Activated naive CD4-positive, alpha-beta T cell treated with anti-CD3 and anti-CD28 coated beads, Interleukin-2, amount 50 U/mL, for 16 hours (primary cell): ENCODE data around the gene GCK.

Source experiments
- DNase-seq: peaks from one replicate; pipeline ENCODE4 v3.0.0-alpha.2; 2020

The GCK gene

DNA sequence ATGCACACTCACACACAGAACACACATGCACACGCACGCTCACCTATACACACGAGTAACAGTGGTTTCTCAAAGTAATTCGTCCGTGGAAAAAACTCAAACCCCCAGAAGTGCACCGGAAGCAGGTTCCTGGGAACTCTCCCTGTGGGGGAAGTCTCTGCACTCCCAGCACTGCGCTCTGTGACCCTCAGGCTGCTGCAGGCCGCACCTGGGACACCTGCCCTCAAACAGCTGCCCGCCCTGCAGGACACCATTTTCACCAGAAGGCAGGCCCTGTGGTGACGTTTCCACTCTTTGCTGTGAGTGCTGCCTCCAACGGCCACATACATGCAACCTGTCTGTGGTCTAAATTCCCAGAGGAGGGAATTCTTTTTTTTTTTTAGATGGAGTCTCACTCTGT lies 32.8 kb upstream of the GCK start:
- DNase-seq: no peak

DNA sequence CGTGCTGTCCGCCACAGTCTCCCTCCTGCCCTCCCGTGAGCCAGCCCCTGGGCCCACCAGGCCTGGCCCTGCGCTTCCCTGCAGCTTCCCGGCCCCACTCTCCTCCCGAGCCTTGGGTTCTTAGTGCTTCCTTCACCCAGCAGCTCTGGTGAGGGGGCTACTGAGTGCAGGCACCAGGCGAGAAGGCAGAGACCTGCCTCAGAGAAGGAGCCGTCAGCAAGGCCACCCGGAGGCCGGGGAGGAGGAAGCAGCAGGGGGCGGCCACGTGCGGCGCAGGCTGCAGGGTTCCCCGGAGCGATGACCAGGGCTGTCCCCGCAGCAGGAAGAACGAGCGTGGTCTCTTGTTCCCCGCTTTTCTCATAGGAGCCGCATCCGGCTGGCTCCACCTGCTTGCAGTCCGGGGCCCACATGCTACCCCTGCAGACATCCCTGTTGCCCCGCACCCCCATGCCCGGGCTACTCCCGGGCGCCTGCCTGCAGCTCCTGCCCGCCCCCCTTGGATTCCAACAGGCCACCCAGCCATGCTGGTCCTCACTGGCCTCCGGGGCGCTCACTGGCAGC lies 32.1 kb upstream of the GCK start:
- DNase-seq: no peak

DNA sequence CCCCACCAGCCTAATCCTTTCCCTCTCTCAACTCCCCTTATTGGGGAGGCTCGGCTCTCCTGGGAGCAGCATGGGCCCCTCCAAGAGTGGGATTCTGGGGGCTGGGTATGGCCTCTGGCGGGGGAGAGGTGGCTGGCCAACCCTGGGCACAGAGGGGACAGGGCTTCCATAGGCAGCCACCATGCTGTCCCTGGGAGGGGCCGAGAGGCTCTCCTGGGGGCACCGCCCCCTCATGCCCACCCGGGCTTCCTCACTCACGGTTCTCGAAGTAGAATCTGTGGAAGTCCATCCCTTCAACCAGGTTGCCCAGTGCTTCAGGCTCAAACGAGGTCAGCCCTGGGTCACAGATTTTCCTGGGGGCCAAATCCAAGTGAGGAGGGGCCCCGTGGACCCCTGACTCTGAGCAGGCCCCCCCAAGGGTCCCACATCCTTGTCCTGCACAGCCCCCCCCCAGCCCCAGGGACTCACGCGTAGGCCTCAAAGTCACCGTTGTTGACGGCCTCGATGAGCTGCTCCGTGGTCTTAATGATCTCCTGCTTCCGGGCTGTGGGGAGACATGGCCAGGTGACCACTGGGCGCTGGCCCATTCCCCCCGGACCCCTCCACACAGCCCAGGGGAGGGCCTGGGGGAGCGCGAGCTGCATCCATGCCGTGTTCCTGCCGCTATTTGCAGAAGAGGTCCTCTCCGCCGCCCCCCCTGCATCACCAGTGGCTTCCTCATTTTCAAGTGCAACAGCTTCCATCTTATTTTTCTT lies 31.3 kb upstream of the GCK start:
- DNase-seq: no peak

DNA sequence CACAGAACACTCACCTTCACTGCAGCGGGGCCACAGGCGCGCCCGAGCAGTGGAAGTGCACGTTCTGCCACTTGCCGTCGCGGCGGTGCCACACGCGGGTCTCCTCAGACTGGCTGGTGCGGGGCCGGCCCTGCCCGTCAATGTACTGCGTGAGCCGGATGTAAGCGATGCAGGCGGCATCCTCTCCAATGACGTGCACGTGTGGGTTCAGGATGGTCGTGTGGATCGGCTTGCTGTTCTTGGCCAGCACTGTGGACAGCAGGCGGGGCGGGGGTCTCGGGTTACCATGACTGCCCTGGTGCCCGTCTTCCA lies 30.8 kb upstream of the GCK start:
- DNase-seq: peak; percentile 10

DNA sequence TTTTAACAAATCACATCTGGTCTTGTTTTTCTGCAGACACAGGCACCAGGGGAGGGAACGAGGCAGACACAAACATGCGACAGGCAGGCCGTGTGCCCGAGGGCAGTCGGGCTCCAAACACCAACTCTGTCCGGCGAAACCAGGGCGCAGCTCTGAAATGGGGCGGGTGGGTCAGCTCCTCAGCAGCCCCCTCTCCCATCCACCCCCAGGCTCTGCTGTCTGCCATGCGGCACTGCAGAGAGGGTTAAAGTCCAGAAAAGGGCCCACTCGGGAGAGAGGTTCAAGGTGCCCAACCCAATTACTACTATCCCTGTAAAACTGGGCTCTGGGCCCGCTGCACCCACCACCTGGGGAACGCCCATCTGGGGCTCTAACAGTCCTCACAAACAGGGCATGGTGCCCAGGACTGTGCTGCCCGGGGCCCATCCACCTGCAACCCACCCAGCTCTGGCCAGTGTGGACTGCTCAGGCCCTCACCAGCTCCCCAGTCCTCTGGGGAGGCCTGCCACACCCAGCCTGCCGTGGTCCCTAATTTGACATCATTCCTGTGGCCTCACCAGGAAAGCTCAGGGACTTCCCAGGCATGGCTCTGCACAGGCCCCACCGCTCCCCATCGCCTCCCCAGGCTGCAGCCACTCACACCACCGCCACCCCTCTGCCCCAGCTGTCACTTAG lies 30.3 kb upstream of the GCK start:
- DNase-seq: no peak

DNA sequence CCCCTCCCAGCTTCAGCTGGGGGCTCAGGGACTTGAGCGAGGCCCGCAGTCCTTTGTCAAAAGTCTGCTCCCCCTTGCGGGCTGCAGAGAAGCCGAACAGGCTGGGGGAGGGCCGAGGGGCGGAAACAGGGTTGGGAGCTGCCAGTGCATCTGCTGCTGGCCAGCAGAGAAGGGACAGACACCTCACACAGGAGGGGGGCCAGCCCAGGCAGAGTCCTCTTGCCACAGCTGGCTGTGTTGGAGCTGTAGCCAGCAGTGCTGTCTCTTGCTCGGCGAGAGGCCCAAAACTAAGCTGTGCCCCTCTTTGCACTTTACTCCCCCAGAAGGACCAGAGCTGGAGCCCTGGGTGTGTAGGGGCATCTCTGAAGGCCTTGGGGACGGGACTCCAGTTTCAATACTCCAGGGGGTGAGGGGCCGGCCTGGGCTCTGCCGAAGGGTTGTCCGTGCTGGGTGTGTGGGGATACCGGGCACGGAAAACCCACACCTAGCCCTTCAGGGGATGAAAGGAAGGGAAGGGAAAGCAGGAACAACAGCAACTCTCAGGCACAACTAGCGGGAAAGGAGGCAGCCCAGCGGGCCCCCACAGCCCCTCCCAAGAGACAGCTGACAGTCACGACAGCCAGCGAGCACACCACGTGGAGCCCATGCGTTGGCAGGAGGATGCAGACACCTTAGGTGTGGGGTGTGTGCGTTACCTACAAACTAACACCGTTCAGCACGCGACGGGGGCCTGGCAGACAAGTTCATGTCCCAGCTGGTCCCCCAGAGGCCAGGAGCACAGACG lies 29.4 kb upstream of the GCK start:
- DNase-seq: no peak

DNA sequence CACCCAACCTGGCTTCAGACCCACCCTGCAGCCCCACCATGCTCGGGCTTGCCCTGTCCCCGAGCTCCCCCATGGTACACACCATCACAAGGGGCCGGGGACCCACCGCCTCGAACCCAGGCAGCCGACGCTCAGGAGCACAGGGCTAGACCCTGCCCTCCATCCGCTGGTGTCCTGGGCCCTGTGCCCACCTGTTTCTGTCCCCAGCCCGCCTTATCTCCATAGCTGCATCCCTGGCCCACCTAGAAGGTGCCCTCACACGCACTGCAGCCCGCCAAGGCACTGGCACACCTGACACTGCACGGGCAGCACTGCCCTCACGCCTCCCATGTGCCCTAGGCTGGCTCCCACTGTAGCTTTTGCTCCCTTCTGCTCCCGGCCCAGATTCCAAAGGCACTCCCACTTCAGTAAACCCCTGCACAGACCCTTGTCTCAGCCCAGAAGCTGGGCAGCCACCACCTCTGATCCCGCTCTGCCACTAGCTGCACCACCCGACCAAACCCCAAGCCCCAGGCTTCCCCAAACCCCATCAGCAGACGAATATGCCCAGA lies 28.7 kb upstream of the GCK start:
- DNase-seq: no peak

DNA sequence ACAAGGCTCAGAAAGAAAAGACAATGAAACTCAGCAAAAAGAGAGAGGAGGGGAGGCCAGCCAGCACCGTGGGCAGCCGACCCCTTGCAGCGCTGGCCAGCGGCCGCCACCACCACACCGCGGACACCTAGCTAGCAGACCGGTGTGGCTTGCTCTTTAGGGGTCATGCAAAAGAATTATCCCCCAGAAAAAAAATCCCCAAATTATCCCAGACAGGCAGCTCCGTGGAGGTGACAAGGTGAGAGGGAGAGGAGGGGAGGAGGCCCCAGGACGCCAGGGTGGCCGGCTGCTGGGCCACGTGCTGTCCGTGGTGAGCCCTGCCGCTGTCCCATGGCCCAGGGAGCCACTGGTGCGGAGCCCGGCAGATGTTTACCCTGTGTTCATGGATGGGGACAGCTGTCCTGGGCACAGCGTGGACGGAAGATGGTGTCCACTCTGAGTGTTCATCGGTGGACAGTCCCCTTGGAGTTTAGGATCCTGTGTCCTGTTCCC lies 28.0 kb upstream of the GCK start:
- no peak for DNase-seq

DNA sequence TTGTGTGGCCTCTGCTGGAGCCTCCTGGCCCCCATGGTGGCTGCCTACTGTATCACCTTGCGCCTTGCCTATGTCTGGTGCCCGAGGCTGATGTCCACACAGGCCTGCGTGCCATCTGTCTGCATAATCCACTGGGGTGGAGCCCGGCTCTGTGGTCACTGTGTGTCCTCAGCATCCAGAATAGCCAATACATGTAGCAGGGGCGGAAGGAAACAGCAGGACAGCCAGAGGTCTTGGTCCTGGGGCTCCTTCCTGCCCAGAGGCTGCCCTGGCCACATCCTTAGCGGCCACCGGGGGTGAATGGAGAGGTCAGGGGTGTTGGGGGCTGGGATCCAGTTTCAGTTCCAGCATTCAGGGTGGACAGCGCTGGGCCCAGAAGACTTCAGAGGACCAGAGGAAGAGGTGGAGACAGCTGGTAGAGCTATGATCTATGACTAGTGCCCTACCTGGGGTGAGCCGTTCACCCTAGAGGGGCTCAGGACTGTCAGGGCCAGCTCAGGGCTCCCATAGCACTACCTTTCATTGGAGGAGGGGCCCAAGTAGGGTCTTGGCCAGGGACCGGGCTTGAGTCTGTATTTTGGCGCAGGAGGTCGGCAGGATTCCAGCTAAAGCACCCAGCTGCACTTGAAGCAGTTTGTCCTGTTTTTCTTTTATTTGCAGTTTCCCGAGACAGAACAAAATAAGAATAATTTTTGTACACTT lies 27.4 kb upstream of the GCK start:
- DNase-seq: peak; percentile 3

DNA sequence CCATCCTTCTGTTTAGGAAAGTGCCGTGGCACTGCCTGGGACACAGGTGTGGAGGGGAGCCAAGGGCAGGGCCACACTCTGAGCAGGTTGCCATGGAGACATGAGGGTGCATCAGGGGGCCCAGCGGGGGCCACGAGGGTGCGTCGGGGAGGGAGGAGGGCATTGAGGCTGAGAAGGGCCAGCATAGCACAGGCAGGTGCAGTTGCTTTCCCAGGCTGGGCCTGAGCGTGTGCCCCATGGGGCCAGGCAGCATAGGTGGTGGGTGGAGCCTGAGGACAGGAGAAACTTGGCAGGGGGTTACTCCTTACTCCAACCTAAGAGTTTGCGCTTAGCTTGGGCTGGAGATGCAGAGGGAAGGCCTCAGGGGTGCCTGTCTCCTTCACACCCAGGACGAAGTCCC lies 26.8 kb upstream of the GCK start:
- DNase-seq: no peak

DNA sequence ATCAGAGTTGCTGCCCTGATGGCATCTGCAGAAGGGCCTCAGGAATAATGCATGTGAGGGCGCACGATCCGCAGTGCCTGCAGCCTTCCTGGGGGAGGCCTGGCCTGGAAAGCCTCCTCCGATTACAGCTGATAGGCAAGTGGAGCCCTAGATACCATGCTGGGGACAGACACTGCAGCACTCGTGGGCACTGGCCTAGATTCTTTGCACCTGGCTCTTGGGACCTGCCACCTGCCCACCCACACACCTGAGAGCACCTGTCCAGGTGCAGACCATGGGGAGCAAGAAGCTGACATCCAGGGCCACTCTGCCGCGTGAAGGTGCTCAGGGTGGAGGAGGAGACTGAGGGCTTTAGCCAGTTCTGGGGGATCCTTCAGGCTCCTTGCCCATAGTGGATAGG lies 26.3 kb upstream of the GCK start:
- DNase-seq: no peak

DNA sequence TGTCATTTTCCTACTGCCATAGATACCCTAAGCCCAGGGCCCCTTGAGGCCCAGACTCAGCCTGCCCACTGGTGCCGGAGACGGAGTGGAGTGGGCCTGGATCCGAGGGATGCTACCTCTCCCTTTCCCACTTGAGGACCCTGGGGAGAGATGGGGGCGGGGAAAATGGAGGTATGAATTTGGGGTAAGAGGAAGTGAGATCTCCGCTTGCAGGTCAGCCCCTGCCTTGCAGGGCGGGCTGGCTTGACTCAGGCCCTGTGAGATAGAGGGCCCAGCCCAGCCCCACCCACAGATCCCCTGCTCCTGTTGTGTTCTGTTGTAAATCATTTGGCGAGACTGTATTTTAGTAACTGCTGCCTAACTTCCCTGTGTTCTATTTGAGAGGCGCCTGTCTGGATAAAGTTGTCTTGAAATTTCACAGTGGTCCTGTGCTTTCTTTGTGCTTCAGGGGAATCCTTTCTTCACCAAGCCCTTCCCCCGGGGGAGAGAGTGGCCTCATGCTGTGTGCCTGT lies 24.7 kb upstream of the GCK start:
- DNase-seq: no peak

DNA sequence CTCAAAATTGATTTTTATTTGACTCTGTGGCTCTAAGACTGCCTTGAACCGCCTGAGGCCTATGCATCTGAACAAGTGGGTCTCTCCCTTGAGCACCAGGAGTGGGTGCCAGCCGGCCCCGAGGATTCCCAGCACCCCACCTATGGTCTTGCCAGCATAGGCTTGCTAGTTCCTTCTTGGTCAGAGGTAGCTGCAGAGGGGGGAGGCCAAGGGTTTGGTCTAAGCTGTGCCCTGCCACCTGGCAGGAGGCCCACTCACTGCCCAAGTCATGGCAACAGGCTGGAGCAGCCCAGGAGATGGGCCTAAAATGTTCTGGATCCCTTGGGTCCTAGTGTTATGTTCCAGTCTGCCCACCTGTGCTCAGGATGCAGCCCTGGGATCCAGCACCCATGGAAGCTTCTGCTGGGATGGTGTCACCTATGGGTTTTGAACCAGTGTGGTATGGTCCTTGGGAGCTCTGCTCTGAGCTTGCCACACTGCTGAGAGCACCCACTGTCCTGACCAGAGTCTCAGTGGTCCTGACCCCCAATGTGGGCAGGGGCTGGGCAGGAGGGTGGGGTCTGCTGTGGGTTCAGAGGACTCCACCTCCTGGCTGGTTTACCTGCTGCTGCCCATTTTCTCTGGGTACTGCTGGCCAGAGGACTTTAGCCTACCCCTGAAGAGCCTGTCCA lies 24.1 kb upstream of the GCK start:
- DNase-seq: peak; percentile 4

DNA sequence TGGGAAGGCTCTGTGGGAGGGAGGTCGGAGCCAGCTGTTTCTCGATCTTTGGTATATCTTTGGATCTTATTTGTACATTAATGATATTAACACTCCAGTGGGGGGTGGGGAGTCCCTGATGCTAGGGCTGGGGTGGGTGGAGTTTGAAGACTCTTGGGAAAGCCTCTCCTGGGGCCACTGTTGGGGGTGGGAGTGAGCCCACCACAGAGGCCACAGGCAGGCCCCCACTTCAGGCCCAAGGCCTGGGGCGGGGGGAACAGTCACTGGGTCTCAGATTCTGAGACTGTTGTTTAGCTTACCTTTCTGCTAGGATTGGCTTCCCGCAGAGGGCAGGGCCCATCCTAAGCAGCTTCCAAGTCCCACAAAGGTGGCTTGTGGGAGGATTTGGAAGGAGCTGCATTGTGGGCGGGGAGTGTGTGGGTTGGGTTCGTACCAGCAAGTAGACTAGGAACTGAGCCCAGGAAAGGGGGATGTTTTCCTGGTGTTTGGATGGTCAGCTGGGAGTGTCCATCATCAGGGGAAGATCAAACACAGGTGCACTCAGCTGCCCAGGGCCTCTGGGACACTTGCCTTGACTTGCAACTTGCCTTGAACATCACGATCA lies 23.4 kb upstream of the GCK start:
- DNase-seq: peak; percentile 5

DNA sequence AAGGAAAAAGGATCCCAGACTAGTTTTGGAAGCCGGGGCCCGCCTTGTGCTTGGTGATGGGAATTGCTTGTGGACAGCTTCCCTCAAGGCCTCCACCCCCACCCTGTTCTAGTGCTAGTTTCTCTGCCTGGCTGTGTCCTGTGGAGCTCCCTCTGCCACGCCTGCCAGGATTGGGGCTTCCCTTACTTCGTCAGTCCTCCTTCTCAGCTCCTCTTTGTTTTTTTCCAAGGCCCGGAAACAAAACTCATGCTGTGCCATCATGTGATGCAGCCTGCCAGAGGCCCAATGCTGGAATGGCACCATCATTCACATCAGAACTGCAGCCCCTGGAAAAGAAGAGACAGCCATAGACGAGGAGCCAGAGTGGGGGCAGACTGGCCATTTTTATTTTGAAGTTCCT lies 22.8 kb upstream of the GCK start:
- DNase-seq: no peak

DNA sequence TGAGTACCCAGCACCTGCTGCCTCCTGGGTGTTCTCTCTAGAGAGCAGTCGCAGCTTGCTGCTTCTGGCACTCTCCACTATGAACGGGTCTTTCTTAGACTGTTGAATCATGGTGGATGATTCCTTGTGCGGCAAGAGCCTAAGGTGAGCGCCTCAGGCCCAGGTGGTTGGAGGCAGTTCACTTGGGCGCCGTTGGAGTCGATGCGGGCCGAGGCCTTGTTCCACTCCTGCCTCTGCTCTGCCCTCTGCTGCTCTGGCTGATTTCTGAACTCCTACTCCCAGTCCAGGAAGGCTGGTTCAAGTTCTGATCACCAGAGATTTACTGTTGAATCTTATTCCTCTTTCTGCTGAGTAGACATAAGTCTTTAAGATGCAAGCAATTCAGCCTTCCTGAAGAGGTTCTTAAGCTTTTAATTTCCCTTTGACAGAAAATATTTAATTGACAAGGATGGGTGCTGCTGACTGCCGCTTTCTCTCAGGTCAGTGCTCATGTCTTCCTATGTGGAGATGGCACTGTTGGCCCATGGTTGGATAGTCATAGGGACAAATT lies 22.0 kb upstream of the GCK start:
- no peak for DNase-seq

DNA sequence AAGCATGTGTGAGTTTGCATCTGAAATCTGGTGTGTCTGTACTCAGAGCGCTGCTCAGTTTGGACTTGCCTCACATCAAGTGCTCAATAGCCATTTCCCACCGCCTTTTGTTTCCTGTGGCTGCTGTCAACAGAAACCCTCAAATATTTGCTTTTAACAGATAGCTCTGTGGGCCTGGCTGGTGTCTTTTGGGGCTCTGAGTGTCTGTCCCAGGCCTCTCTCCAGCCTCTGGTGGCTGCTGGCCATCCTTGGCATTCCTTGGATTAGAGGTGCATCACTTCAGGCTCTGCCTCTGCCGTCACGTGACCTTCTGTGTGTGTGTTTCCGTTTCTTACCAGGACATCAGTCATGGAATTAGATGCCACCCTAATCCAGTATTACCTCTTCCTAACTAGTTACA lies 20.9 kb upstream of the GCK start:
- no peak for DNase-seq

DNA sequence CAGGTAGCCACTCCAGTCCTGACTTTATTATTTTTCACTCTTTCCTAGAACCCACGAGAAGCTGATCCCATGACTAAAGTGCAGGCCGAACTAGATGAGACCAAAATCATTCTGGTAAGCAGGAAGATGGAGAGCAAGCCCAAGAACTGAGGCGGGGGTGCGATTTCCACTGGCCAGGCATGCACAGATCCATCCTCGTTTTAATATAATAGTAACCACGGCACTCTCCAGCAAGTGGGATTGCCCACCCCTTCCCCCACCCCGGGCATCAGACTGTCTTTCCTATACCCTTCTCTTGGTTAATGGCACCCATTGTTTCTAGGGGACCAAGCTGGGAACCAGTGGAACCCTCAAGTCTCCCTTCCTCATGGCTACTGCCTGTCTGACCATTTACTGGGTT lies 18.8 kb upstream of the GCK start:
- DNase-seq: no peak

DNA sequence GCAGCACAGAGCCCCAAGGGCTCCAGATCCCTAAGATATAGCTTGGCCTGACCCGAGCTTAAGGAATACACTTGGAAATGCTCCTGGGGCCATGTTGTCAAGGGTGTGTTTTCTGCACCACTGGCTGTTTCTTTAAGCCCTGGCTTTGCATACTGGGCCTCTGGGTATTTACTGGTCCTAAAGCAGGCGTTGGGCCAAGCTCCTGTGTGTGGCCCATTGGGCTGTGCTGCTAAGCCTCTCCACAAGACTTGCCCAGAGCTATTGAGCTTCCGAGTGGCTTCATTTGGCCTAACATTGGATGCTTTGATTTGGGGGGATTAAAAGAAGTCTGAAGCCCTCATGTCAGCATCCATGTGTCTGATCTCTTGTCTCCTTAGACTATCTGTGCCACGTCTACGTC lies 16.8 kb upstream of the GCK start:
- no peak for DNase-seq

DNA sequence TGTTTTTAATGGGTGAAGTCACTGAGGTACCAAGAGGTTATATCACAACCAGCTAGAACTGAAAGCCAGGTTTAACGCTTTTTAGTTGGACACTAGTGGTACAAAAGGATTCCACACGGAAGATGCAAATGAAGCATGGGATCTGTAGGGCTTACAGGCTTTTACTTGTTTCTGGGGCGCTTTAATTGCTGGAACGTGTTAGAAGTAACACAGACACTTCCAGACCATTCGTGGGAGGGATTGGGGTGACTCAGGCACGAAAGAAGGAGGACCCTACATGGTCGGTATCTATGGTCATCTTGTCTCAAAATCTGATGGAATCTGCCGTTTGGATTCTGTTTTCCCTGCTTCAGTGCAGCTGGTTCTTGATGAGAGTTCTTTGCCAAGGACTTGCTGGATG lies 12.6 kb upstream of the GCK start:
- DNase-seq: no peak
